ENCODE data around the gene BCL2L11.

Gene BCL2L11

DNA sequence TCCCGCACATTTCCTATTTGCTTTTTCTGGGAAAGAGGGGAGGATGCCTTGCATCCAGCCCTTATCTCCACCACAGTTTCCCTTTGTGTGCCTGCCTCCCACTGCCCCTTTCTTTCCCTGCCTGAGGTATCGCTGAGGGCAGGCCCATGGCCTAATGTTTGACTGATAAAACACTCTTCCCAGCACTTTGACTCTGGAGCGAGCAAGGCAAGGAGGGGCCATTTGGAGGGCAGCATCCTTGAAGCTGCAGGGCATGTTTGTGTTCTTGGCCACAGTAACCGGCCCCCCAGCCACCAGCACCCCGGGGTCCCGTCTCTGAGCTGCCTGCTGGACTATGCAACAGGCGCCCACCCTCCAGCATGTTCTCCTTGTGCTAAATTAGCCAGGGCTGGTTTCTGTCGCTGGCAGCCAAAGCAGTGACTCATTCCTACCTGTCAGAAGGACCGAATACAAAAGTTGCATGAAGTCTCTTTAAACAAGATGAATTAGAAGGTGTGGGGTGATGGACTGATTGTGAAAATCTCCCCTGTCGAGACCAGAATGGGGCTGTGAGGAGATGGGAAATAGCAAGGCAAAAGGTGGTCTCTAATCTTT lies 50.7 kb downstream of the BCL2L11 start:
- no peak for FAIRE-seq

DNA sequence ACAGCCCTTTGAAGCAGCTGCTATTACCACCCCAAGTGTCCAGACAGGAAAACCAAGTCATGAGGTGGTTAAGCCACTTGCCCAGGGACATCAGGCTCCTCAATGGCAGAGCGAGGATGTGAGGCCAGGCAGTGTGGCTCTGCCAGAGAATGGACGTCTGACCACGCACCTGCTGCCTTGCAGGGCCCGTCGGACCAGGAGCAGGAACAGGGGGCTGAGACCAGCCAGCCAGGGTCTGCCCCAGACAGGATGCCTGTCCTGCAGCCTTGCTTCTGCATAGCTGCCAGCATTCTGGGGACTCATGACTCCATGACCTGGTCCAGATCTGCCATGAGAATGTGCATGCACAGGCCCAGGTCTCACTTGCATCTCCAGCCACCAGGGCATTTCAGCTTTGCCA lies 52.0 kb downstream of the BCL2L11 start:
- FAIRE-seq = no peak

DNA sequence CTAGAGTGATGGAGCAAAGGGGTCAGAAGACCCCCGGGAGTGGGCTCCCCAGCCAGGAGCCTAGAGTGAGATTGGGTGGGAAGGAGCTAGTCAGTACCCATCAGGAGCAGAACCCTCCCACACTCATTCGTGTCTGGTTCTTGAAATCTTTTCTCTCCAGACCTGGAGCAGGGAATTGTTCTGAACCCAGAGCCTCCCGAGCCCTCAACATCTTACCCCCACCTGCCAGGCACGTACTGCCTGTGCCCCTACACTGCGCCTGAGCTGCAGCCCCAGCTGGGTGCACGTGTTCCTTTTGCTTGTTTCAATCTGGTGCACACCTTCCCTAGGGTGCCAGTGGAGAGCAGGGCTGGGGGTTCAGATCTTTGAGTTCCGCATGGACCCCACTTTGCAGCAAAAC lies 52.6 kb downstream of the BCL2L11 start:
- FAIRE-seq = no peak

DNA sequence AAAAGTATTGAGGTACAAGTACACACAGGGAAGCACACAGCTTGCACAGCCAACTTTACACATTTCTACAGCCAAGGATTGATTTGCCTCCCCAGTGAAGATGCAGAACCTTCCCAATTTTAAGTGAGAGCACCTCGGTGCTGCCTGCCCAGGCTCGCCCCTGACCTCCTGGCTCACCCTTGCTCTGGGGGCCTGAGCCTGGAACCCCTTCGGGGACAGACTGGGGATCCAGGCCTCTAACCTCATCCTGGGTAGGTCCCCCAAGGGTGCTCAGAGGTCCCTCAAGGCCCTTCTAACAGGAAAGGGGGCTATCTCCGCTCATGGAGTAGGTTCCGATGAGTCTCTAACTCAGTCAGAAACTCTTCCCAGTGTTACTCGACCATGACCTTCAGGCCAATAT lies 53.1 kb downstream of the BCL2L11 start:
- no peak for FAIRE-seq

DNA sequence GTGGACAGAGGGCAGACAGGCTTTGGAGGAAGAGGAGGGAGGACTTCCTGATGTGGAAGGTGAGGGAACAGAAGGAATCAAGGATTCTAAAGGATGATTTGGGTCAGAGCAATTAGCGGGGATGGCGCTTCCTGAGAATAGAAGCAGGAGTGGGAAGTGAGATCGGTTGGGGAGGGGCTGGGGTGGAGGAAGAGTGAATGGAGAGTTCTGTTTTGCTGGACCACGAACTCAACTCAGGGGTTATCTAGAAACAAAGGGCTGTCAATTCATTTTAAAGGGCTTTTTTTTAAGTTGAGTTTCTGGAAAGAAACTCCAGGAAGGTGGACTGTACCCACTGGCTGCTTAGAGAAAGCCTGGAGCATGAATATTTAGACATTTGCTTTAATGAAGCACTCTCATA lies 54.9 kb downstream of the BCL2L11 start:
- no peak for FAIRE-seq

DNA sequence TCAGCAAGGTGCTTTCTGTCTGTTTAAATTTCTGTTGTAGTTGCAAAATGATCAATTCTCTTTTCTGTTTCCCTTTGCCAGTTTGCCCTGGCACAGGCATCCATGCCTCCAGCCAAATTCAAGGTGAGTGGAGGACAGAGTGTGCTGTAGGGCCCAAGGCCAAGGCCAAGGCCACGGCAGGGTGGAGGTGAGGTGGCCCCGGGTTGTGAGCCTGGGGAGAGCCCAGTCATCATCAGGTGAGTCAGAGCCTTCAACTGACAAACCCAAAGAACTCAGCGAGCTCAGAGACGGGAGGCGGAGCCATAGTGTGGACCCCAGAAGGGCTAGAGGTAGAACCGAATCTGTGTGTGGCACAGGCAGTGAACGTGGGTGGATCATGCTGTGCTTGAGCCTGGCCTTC lies 55.7 kb downstream of the BCL2L11 start:
- FAIRE-seq = no peak

DNA sequence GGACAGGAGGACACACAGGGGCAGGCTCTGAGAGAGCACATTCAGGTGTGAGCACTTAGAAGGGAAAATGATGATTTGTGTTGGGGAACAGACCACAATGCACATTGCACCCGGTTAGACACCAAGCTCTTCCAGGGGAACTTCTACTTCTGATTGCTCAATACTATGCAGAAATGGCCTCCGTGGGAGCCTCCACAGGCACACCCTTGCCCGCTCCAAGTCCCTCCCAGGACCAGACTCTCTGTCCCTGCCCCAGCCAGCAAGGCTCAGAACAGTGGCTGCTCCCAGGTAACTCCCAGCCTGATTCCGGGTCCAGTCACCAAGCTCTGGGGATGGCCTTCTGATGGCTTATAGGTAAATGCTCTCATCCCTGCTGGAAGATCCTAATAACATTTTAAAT lies 56.2 kb downstream of the BCL2L11 start:
- no peak for FAIRE-seq

DNA sequence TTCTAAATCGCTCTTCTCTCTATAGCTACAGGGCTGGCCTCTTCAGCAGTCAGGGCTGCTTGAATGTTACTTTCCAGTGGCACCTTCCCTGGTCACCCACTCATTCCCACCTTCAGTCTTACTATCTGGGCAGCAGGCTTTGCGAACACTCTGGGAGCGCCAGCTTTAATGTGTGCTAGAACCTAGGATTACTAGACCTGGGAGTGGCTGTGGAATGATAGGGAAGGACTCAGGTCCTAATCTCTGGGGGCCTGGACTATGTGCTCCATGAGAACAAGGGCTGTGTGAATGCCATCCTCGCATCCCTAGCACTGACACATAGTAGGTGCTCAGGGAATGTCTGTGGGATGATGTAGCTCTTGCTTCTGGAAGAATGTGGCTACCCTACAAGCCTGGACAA lies 57.6 kb downstream of the BCL2L11 start:
- FAIRE-seq = no peak

DNA sequence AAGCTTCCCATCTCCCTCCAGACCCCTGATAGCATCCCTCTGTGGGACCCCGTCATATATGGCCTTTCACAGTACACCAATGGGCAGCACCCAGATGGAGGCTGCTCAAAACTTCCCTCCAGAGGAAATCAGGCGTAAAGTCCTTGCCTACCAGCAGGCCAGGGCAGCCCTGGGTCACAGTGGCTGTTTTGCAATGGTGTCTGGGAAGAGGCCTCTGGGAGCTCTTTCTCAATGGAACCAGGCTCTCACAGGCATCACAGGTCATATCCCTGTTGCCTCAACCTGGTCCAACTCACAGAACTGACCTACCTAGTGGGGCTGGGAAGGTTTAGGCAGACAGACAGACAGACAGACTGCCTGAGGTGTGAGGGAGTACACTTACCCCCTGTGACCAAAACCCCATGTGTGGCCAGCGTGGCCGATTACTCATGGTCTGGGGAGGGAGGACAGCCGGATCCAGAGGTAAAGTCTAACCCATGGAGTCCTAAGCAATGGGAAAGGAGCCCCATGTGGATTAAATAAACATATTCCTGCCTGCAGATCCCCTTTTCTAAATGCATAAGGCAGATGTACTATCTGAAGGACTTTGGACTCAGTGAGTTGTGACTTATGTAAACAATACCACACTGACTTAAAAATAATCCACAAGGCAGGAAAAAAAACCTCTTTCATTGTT lies 58.2 kb downstream of the BCL2L11 start:
- FAIRE-seq = no peak

DNA sequence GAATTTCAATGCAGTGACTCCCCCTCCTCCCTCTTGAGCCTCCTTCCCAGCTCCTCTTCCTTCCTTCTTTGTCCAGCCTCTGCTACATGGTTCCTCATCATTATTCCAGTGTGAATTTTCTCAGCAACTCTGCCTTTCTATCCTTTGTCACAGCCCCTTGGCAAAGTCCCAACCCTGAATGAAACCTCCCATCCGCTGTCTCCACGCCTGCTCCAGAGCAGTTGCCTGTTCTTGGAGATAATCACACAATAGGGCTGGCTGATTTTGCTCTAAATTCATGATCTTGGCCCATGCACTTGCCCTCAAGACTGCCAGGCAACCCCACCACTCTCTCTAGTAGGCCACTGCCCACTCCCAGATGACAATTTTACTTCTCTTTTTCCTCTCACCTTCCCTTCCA lies 61.4 kb downstream of the BCL2L11 start:
- FAIRE-seq = no peak

DNA sequence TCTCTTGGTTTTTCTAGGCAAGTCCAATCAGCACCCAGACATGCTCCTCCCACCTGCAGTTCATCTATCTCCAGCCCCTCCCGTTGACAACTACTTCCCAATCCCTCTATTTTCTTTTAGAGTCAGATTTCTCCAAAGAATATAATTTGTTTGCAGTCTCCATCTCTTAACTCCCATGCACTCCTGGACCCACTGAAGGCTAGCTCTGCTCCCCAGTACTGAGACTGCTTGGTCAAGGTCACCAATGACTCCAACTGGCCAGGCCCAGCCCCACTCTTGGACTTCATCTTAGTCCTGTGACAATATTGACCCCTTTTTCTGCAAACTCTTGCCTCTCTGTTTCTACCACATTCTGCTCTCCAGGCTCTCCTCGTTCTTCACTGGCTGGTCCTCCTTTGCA lies 62.0 kb downstream of the BCL2L11 start:
- no peak for FAIRE-seq

DNA sequence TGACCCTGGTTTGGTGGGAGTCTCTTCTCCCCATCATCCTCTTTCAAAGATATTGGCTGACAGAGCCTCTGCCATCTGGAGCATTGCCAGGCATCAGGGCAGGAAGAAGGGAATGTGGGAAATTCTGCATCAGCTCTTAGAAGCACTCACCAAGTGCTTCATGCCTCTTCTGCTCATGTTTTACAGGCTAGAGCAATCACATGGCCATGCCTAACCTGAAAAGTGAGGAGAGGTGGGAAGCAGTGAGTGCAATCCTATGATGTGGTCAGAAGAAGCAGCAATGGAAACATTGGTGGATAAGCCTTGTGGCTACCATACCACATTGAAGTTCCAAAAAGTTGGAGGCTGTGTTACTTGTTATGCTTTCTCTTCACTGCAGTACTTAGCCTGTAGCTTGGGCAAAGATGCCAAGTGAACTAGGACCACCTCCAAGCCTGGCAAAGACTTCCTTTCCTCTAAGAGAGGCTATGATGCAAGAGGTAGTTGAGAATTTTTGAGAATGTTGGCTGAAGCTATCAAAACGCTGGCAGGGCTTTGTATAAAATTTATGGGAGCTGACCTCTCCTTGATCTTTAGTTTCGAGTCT lies 64.1 kb downstream of the BCL2L11 start:
- FAIRE-seq = no peak

DNA sequence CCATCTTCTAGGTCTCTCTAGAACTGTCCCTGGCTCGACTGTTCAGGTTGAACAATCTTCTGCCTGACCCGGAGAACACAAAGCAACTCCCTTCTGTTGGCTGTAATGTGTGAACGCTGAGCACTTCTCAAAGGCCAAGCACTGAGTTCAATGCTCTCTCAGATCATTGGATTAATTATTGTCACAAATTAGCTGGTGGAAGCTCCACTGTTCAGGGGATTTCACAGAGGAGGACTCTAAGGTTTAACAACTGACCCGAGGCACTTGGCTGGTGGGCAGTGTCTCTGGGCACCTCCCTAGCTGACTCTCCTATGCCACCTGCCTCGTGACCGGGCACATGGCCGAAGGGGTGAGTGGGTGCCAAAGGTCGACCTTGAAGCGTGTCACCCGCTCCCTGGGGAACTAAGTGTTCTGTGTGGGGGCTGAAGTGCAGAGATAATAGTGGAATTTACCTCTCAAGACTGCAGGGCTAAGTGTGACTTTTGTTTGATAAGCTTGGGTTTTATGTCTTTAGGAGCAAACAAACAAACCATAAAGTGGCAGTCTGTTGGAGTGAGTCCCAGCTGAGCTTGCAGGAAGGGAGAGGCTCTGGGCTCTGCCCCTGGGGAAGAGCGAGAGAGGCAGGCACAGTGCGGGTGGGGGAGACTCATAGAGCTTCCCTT lies 64.8 kb downstream of the BCL2L11 start:
- no peak for FAIRE-seq

DNA sequence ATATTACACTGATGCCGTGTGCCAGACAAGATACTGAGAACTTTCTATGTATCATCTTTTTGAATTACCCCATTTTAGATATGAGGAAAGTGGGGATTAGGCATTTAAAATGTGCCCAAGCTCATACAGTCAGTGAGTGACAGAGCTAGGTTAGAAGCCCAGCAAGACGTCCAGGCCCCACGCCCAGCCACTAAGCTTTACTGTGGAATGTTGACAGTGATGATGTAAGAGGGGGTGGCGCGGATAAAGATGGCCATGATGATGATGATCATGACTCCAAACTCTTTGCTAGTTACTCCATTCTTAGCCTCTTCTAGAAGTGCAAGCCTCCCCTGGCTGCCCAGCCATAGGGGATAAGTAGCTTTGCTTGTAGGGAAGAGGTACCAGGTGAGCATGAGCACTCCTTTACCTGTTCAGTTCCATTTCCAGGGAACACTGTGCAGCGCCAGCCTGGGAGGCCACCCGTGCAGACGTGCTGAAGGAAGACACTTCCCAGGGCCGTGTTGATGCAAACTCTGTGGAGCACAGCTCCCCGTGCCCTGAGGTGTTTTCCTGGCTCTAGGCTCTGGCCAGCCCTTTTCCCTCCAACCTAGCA lies 65.5 kb downstream of the BCL2L11 start:
- no peak for FAIRE-seq

DNA sequence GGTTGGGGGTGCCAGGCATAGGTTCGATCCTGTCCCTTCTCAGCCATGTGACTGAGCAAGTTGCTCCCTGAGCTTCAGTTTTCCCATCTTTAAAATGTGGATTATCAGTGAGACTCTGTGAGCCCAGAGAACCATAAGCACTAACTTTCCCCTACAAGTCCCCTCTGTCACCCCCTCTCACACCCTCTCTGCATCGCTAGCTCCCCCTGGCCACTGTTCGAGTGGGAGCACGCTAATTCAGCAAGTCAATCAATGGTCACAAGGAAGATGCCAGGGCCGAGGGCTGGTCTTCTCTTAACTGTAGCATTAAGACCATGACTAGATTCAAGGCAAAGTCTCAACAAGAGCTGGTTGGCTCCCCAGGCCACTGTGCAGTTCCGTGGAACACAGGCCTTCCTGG lies 66.2 kb downstream of the BCL2L11 start:
- no peak for FAIRE-seq

DNA sequence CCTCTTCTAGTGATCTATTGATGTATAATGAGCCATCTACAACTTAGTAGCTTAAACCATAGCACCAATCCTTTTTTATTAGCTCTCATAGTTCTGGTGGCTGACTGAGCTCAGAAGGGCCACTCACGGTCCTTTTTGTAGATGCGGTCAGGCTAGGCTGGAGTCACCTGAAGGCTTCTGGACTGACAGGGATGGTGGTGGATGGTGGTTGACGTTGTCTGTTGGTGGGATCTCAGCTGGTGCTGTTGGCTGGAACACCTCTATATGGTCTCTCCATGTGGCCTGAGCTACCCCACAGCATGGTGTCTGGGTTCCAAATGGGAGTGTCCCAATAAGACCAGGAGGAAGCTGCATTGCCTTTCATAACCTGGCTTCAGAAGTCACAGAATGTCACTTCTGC lies 68.0 kb downstream of the BCL2L11 start:
- no peak for FAIRE-seq

DNA sequence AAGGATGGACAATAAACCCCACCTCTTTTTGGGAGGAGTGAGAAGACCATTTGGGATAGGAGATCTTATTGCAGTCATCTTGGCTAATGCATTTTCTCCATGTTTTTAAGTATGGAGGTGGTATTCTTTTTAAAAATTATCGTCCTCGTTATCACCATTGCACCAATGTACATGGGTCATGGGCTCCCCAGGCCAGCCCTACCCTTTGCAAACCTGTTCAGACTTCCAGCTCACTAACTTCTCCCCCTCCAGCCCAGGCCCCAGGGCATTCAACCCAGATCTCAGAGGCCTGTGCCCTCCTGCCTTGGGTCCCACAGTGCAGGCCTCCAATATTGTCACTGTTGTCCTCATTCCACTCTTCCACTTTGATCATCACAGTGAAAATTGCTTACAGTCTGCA lies 68.4 kb downstream of the BCL2L11 start:
- FAIRE-seq = no peak

DNA sequence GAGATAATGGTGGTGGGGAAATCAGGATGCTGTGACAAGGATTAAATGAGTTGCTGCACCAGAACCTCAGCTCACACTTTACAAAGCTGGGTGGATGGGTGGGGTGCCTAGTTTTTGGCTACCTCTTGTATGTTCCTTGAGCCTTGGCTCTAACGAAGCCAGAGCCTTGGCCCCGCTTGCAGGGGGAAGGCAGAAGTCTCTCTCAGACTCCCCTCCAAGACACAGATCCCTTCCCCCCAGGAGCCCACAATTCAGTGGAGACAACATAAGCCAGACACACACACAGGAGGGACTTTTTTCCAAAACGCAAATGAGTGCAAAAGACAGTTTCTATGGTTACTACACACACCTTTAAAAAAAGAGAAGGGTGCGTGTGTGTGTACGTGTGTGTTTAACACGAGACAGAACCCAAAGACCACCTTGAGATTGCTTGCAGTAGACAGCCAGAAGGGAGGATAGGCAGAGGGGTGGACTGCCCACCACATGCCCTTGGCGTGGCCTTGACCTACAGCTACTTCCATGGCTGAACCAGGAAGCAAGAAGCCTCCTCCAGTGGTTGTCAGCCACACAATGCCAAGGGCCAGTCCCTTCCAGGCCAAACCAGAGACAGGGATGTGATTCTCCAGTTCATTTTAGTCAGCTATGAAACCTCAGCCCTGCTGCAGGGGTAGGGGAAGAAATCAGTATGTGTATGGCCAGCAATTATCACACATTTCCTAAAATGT lies 70.3 kb downstream of the BCL2L11 start:
- no peak for FAIRE-seq

DNA sequence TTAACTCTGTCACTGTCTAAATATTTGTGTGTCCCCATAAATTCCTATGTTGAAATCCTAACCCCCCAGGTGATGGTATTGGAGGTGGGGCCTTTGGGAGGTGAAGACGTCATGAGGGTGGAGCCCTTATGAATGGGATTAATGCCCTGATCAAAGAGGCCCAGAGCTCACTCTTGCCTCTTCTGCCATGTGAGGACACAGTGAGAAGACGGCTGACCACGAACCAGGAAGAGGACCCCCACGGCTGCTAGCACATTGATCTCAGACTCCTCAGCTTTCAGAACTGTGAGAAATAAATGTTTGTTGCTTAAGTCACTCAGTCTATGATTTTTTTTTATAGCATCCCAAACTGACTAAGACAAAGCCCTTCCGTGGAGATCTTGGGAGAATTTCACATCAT lies 71.2 kb downstream of the BCL2L11 start:
- no peak for FAIRE-seq

DNA sequence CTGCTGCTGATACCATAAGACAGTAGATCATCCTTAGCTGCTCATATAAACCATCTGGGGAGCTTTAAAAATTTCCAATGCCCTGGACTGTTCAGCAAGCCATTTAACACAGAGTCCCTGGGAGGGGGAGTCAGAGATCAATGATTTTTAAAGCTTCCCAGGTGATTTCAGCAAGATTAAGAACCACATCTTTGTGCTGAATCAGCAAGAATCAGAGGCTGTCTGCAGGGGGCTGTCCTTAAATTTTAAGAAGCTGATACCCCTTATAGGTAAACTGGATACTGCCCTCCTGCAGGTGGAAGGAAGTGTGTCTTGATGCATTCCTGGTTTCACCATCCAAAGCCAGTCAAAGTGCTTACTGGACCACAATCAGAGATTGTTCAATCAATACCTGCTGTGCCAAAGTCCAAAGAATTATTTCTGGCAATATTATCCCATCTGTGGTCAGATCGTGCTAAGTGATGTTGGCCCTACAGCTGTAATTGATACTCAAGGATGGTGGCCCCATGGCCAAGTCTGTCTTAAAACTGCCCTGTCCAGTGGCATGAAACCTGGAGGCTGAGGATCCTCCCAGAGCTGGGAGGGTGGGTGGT lies 72.2 kb downstream of the BCL2L11 start:
- FAIRE-seq = no peak

DNA sequence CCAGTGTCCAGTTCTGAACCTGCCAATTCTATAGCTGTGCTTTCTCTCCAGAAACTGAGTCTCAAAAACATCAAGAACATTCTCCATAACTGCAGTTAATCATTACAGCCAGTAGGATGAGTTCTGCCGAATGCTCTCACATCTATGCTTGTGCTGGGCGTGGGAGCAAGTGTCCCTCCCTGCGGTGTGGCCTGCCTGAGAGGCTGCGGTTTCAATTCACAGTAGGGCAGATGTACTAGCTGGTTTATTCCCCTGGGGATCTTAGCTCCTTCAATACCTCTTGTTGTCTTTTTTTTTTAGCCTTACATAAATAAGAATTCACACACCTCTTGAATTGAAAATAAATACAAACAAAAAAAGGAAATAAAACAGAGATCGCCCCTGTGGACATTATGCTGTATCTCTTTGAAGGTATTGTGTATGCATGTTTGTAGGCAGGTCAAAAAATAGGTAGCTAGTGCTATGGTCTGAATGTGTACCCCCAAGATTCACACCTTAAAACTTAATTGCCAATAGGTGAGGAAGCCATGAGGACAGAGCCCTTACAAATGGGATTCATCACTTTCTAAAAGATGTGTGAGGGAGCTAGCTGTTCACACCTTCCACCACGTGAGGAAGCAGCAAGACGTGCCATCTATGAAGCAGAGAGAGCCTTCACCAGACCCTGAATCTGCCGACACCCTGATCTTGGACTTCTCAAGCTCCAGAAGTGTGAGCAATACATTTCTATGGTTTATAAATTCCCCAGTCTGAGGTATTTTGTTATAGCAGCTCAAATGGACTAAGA lies 74.3 kb downstream of the BCL2L11 start:
- no peak for FAIRE-seq

DNA sequence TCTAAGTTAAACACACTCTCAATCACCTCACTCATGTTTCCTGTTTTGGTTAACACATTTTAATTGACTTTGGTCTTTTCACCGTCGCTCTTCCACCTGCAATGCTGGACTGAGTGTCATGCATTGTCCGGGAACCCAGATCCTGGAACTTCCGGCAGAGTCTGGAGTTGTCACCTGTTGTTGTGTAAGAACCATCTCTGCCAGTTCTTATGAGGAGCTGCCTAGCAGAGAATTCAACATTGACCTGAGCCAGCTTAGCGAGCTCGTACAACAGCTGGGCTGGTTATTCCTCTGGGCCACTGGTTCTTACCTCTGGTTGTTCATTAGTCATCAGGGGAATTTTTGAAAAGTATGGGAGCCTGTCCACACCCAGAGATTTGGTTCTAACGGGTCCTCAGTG lies 75.7 kb downstream of the BCL2L11 start:
- no peak for FAIRE-seq
